GM21515 (cell line): ENCODE data around the gene APBB2.
"Not testable (repeated sequence)": the region's sequence is repeated elsewhere in the genome, so short reads cannot be mapped to it uniquely, and the experiment has no call there.

Source experiments
- ATAC-seq: cut with Tn5 transposase; IDR thresholded peaks from one replicate; pipeline ENCODE4 v1.9.1; 2021; ENCODE audit not compliant: unreplicated experiment

Gene APBB2

DNA sequence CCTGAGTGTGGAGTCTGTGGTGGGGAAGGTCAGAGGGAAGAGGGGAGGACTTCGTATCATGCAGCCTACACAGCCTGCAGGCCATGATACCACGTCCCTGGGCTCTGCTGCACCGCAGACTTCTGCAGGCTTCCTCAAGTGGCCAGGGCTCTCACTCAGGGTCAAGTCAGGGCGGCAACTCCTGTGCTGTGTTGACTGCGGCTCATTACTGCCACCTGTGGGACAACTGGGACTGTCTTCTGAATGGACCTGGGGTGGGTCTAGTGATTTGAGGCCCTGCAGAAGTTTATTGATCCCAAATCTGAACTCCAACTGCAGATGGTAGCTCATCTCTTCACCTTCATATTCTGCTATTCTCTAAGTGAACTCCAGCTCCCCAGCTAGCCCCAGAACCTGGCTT is 297.5 kb downstream of the APBB2 start:
- no peak for ATAC-seq

DNA sequence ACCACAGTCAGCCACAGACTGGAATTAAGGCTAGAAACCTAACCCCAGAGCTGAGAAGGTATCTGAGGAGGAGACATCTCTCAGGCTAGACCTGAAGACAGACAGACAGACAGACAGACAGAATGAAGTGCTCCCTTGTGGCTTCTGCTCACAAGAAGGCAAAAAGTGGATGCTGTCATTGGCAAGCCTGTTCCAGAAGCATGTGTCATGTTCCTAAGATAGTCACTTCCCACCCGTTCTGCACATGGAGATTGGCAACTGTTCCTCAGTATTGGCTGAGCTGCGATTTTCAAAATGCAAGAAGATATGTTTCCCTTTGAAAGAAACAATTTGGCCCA is 298.2 kb downstream of the APBB2 start:
- ATAC-seq, result no peak

DNA sequence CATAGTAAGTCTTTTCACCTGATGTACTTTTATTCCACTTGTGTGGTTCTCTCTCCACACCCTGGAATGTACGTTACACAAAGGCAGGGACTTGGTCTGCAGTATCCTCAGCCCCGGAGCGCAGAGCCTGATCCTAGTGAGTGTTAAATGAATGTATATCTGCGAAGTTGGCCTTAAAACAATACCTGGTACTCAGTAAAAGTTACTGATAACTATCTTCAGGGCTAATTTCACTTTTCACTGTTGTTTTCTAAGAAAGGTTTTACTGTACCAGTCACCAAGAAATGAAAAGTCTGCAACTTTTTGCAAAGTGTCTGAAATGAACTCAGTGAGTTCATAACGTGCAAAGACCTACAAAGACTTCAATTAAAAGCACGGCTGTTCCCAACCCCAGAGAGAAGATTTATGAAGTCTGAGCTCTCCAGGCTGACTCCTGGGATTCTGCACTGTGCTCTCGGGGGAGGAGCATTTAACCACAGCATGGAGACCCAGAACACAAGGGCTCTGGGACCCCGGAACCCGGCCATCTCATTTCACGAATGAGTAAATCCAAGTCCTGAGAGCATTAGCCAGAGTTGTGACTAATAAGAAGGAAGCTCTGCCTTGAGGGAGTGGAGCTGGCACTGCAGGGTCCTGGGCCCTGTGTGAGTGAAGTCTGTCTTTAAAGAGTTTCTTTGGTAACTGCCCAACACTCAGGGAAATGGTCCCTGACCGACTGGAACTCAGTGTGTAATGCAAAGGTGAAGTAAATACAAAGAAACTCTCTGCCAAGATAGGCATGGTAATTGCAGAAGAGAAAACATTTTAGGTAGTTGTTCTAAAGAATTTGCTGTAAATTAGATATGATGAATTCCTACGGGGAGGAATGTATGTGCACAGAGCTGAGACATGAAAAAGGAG is 298.8 kb downstream of the APBB2 start:
- no peak for ATAC-seq

DNA sequence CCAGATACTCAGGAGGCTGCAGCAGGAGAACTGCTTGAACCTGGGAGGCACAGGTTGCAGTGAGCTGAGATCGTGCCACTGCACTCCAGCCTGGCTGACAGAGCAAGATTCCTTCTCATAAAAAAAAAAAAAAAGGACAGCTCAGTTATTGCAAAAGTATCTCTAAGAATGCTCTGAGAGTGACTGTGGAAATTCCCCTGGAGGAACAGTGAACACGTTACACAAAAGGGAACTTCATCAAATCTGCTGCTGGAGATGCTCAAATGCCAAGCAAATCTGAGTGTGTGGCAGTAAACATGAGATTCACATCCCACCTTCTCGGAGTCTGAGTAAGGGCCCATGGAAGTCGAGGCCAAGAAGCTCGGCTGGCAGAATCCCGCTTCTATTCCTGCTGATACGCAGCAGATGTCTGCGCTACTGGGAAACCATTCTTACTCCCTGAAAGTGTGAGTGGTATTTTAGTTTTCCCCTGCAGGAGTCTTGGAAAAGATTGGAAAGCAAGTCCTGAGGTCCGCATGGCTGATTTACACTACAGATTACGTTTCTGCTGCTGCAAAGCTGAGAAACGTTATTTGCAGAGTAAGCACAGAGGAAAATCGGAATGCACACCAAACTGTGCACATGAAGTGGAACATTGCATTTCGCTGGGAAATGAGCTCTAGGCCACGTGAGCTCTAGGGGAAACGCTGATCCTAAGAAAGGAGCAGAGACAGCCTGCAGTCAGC is 301.7 kb downstream of the APBB2 start:
- no peak for ATAC-seq

DNA sequence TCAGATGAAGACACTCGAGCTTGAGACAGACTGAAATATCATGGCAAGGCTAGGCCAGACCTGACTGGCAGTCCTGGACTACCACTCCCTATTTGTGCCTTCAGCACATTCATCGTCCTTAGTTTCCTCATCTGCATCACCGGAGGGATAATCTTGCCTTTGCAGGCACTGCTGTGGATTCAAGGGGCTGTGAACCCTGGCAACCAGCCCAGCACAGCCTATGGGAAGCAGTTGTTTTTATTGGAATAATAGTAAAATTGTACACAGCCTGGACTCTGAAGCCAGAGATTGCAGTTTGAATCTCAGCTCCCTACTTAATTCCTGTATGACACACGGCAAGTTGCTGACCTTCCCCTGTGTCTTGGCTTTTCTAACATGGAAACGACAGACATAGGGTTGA is 303.6 kb downstream of the APBB2 start:
- ATAC-seq, result no peak

DNA sequence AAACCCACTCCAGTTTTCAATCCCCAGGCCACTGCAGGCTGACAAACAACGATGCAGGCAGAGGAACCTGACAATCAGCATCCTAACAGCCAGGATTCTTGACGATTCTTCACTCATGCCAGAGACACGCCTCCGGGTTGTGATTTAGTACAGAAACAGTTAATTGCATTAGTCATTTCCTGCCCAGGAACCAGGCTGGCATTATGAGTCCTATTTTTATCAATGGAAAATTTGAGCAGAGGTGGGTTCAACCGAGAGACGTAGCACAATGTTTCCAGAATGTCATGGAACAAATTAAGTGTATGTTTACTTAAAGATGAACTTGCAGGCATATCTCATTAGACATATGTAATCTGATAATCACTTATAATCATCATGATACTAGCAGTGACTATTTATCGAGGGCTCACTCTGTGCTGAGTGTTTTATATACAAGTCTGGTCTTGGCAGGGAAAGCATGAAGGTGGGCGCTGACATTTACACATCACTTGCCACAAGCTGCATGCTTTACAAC is 304.9 kb downstream of the APBB2 start:
- no peak for ATAC-seq

DNA sequence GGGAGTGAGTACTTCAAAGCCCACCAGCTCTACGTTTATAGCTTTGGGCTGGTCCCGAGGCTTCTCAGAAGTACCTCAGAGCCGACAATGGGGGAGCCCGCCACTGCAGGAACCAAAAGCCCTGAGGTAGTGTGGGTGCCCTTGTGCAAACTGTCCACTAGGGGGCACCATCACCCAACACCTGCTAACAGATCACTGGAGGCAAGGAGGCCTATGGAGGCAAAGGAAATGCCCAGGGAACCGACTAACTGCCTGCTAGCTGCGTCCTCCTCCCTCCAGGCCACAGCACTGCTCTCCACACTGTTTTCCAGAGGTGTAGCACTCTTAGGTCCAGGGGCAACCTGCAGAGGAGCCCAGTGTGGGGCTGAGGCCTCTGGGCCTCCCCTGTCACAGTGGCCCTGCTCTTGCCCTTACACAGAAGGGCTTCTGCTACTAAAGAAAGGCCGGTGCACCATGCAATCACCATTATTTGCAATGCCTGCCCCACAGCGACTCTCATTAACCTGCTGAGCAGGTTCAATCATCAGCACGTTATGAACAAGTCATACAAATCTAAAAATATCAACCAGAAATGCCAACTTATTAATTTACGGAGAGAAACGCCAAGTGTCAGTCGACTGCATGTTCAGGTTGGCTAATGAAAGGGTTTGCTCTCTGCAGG is 305.5 kb downstream of the APBB2 start:
- ATAC-seq, result peak; percentile 93

DNA sequence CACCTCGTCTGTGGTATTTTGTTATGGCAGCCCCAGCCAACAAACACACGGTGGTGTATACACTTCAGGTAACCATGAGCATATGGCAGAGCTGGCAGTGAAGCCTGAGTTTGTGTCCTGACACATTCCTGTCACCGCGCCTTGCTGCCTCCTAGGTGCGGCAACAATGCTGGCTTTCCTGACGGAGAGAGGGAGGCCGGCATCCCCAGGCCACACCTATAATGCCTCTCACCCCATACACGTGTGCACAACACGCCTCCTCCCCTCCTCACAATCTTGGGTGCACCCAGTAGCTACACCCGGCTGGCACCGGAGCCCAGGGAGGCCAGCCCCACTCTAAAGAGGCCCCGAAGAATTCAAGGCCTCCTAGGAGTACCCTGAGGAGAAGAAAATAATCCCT is 306.0 kb downstream of the APBB2 start:
- ATAC-seq, result no peak

DNA sequence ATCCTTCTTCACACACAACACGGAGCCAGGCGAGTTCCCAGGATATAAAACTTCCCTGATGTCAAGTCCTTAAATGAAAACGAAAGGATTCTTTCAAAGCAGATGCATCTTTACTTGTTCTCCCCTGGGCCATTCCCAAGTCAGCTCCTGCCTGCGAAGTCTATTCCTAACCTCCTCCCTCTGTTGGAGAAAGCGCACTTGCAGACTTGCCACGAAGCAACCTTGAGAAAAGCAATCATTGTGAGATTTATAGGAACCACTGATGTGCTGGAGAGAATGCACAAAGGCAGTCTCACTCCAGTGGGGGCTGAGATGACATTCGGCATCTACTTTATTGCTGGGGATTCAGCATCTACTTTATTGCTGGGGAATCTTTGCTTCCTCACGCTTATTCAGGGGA is 308.9 kb downstream of the APBB2 start:
- ATAC-seq, result no peak

DNA sequence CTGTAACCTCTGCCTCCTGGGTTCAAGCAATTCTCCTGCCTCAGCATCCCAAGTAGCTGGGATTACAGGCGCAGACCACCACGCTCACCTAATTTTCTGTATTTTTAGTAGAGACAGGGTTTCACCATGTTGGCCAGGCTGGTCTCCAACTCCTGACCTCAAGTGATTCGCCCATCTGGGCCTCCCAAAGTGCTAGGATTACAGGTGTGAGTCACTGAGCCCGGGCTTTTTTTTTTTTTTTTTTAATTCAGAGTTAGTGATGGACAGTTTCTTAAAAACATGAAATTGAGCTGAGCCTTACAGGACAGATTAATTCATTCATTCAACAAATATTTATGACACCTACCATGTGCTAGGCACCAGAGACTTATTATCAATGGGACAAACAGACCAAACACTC is 313.8 kb downstream of the APBB2 start:
- not testable (repeated sequence) for ATAC-seq

DNA sequence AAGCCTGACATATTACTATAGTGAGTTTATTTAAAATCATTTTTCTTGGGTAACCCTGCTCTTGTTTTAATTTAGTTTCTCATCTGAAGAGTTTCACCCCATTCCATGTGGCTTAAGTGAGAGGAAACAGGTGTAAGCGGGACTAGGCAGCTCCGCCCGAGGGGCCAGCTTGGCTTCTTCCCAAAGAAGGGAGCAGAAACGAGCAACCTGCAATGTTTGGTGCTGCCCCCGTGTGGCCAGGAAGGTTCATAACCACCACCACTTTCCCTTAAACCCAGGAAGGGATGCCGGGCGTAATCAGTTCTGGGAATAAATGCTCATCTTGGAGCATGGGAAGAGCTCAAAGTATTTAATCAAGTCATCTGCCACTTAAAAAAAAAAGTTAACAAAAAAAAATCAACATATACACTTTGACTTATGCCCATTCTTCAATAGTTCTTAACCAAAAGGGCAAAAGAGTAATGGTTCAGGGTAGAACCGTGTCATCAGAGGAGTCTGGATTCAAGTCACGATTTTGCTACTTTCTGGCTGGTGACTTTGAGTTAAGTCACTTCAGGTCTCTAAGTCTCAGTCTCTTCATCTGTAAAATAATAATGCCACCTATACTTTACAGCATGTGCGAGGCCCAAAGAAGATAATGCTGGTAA is 316.7 kb downstream of the APBB2 start:
- peak; percentile 70 for ATAC-seq

DNA sequence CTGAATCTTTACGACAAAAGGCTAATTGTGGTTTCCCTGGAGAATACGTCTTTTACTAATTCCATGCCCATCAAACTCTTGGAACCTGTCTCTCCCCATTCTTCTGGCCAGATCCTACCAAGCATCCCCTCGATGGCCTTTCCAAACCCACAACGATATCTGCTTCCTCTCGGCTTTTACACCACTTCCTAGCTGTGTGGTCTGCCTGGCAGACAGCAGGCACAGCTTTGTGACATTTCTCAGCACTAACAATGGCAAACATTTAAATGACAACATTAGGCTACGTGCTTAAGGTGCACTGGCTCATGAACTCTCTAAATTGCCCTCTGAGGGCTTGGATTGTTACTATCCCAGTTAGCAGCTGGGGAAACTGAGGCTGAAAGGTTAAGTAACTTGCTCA is 323.6 kb downstream of the APBB2 start:
- no peak for ATAC-seq

DNA sequence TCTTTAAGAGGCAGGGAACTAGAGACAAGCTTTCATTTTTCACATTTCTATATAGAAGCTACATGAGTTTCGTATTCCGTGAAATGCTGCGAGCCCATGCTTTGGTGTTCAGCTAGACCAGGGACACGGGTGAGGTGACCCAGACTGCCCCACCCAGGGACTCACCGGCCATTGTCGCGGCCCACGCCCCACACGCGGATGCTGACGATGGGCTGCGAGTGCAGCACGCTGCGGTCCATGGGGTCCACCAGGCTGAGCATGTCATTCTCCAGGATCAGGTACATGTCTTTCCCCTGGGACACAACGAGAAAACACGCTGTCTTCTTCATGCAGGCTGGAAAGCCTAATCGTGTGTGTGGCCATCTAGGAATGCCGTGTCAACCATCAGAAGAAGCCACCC is 324.1 kb downstream of the APBB2 start:
- no peak for ATAC-seq

DNA sequence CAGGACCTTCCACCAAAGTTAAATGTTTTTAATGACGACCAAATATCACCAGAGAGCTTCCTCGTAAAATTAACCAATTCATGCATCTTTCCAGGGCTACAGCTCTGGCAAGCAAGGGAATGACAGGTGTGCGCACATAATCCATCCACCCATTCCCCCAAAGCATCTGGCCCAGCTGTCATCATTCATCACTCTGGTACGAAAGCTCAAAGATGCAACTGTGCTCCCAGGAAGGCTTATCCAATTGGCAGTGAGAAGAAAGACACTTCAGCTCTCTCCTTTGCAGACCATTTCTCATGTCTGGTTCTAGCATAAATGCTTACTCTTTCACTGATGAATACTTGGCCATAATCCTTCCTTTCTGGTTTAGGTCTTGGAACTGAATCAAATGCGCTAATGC is 325.4 kb downstream of the APBB2 start:
- ATAC-seq, result no peak

DNA sequence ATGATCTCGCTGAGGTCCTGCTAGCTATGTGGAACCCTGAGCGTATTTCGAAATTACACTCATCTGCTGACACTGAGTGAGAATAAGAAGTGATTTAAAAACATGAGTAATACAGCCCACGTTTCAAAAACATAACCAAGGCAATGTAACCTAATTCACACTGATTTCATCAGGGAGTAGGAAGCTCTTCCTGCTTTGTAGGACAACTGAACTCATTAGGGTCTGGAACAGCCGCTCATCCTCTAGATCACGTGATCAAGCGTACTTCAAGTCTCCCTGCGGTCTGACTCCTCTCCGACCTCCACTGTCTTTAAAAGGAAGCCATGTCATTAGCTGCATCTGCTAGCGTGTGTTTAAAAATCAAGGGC is 326.6 kb downstream of the APBB2 start:
- no peak for ATAC-seq

DNA sequence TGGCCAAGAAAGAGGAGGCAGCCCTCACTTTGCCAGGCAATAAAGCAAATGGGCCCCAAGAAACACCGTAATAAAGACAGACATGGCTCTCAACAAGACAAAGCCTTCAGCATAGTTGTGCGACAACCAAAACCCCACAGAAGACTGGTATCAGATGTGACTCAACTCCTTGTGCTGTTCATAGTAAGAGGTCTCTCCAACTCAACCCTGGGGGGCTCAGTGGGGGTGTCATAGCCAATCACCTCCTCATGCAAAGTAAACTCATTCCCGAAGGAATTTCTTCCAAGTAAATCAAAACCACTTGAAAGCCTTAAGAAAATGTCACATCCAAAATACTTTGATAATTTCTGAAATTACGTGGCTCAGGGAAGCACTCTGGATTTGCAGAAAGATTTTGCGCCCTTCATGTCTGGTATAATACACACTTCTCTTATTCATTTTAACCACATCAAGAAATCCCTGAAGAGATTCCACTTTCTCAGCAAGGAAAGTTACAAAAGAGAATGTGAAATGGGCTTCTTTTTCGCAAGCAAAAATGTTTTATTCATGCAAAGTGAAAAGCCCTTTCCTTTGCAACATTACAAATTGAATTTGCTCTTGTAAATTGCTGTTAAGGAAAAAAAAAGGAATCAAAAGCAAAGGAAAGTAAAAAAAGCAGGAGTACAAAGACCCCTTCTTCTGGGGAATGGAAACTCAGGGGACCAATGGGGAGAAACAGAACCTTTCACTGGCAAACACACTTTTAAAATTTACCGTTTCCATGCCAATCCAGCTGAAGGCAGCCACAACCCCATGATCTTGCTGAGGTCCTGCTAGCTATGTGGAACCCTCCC is 327.2 kb downstream of the APBB2 start:
- no peak for ATAC-seq

DNA sequence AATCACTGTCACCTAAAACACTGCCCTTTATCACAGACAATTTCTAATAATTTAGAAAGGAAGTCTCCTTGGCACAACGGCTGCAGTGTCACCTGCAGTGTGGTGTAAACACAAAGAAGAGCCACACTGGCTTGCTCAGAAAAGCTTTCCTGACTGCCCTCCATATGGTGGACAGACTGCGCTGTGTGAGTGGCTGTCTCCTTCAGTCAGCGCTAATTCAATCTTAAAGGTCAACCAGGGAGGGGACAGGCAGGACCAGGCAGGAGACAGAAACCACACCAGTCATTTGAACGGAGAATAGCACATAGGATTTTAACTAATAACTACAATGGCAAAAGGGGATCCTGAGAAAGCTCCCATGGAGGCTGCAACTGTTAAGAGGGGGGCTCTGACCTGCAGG is 332.5 kb downstream of the APBB2 start:
- no peak for ATAC-seq

DNA sequence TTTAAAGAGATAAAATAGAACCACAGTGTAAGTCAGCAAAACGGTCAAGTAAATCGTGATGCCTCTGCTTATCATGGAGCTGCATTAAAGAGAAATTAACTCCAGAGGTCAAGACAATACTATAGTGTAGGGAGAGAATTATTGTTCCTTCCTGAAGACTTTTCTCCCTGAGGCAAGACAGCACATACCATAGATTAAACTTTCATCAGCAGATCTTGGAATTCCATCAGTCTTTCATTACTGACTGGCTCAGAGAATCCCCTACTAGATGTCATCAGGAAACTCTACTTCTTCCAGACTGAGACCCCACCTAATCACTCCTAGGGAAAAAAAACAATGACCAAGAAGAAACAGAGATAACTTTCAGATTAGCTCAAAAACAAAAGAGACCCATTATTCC is 333.2 kb downstream of the APBB2 start:
- ATAC-seq, result no peak

DNA sequence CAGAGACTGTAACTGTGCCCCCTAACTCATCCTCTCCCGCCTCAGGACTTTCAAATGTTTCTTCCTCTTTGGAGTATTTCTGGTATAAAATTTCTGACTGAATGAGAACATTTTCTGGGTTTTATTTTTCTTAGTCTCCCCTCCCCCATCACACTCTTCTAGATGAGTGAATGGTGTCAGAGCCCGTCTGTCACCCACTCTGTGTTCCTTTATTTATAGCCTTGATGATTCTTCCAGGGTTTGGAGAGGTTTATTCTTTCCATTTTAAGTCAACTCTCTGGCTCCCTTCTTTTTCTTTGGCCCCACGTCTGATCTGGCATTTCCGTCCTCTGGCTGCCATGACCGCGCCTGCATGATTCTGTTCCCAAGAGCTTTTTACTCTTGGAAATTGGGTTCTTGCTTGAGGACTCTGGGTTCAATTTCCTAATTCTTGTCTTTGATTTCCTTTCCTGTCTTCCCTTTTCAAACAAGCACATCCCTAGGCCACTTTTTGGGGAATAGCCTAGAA is 335.7 kb downstream of the APBB2 start:
- ATAC-seq, result no peak

DNA sequence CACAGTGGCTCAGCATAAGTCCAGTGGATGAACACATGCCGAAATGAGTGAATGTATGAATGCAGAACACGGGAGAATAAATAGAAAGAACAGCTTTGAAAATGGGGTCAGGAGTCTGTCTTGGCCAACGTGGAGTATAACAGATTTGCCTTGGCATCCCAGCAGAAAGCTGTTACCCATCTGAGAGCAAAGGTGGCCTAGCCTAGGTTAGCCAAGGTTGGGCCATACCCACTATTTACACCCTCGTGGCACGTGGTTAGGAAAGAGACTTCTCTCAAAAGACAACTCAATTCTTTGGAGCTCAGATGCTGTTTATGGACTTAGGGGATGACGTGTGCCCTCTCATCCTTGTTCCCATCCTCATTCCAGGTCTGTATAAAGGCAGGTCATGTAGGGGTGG is 337.3 kb downstream of the APBB2 start:
- ATAC-seq, result no peak
